Measurements from ENCODE around the gene GPC3. TPM values are rescaled to one million over a fixed set of nuclear protein-coding genes. Genes with fewer than 3 reads are reported as not detected.

GPC3 gene
- total RNA-seq, 2 experiments from 2014 or later: 0.58 to 0.63 TPM

DNA sequence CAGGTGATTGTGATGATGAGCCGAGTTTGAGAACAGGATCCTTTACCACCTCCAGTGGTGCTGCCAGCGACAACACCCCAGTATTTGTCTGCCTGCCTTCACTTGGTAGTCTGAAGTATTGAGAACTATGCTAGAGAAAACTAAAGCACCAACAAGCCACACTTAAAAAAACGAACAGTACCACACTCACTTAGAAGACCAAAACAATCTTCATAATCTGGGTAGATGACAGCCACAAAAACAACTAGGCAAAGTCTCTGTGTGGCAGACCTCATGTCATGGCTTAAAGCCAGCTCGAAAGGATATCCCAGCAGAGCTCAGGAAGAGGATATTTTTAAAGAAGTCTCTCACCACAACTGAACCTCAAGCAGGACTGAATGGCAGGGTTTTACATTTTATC, 236.0 kb downstream of the GPC3 start:
- ChIA-PET POLR2A (no interaction called here), CTCF (interaction anchor here (0.9 kb wide), 1 partner anchor 9 kb away, joined by 4 read pairs; no protein-coding TSS in a partner anchor)
- Mint-ChIP-seq H3K27ac (peak overlapping the region; percentile 29), H3K36me3 (ENCODE audit: low read depth) (no peaks in the 10 kb centered on the region), H3K9me3 (no peaks in the 10 kb centered on the region), H3K4me1 (ENCODE audit: low read depth) (peaks cover 45% of the 10 kb centered on the region), H3K27me3 (no peaks in the 10 kb centered on the region), H3K4me3 (peak overlapping the region; percentile 0)
- ATAC-seq (no peak), DNase-seq (peak; percentile 4)
- TF ChIP-seq, protein P1, sequence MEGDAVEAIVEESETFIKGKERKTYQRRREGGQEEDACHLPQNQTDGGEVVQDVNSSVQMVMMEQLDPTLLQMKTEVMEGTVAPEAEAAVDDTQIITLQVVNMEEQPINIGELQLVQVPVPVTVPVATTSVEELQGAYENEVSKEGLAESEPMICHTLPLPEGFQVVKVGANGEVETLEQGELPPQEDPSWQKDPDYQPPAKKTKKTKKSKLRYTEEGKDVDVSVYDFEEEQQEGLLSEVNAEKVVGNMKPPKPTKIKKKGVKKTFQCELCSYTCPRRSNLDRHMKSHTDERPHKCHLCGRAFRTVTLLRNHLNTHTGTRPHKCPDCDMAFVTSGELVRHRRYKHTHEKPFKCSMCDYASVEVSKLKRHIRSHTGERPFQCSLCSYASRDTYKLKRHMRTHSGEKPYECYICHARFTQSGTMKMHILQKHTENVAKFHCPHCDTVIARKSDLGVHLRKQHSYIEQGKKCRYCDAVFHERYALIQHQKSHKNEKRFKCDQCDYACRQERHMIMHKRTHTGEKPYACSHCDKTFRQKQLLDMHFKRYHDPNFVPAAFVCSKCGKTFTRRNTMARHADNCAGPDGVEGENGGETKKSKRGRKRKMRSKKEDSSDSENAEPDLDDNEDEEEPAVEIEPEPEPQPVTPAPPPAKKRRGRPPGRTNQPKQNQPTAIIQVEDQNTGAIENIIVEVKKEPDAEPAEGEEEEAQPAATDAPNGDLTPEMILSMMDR (IDR thresholded peaks at IDR 0.05): no peak
- intact Hi-C loops (cut with micrococcal nuclease): no loop called here

DNA sequence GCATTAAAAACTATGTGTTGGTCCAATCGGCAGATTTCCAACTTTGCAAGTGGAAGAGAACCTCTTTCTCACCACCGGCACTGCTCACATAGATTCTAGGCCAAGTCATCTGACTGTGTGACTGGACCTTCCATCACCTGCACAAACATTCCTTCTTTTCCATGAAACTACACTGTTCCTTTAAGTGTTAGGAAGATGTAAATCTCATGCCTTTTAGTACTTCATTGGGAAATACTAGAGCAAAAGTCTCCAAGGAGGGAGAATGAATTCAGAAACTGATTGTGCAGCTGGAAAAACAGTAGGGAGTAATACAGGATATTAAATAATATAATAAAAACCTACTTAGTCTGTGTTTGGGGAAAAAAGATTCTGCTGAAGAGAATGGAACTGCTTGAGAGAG, 238.2 kb downstream of the GPC3 start:
- CTCF ChIA-PET: no interaction called here
- POLR2A ChIA-PET: no interaction called here
- no peak overlapping the region for H3K4me3 Mint-ChIP-seq
- intact Hi-C loops (cut with micrococcal nuclease): no loop called here
- no peaks in the 10 kb centered on the region for H3K27me3 Mint-ChIP-seq
- no peak overlapping the region for H3K27ac Mint-ChIP-seq
- H3K9me3 Mint-ChIP-seq: no peaks in the 10 kb centered on the region
- TF ChIP-seq, protein P1 (IDR thresholded peaks at IDR 0.05): no peak
- DNase-seq (no peak), ATAC-seq (no peak)
- H3K4me1 Mint-ChIP-seq (ENCODE audit: low read depth): peaks cover 50% of the 10 kb centered on the region
- no peaks in the 10 kb centered on the region for H3K36me3 Mint-ChIP-seq (ENCODE audit: low read depth)

DNA sequence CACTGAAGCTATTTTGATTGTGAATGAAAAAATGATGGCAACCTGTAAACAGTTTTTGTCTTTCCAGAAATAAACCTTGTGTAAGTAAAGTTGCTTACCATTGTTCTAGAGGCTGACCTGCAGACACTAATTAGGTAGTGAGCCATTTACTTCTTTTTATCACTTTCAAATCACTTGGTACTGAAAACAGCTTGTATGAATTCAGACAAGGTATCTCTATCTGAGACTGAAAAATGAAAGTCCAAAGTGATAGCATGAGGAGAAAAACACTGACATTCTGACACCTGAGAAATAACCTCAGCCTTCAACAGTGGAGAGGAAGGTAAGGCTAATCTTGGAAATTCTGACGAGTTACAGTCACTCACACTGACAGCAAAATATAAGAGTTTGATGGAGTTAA, 238.8 kb downstream of the GPC3 start:
- Mint-ChIP-seq H3K36me3 (ENCODE audit: low read depth) (no peaks in the 10 kb centered on the region), H3K9me3 (no peaks in the 10 kb centered on the region), H3K4me3 (no peak overlapping the region), H3K4me1 (ENCODE audit: low read depth) (peaks cover 50% of the 10 kb centered on the region), H3K27me3 (no peaks in the 10 kb centered on the region), H3K27ac (no peak overlapping the region)
- TF ChIP-seq, protein P1 (IDR thresholded peaks at IDR 0.05): no peak
- no peak for DNase-seq
- ChIA-PET POLR2A (no interaction called here), CTCF (interaction anchor here (1.2 kb wide), 1 partner anchor 48 kb away, joined by 3 read pairs; no protein-coding TSS in a partner anchor)
- intact Hi-C loops (cut with micrococcal nuclease): no loop called here
- no peak for ATAC-seq

DNA sequence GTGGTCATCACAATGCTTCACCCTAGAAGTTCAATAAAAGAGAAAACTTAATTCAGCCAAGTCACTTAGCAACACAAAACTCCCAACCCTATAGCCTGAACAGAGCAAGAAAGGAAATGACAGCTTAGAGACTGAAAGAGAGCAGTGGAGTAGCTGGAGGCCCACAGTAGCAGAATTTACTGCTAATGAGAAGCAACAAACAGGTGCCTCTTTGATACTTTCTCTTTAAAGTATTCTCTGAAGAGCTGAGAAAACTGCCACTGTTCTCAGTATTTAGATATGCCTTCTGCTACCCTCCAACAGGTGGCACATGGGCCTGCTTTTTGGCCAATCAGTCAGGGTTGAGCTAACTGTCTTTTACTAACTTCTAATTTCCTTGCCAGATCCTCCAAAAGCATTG, 240.0 kb downstream of the GPC3 start:
- Mint-ChIP-seq H3K36me3 (ENCODE audit: low read depth) (no peaks in the 10 kb centered on the region), H3K4me1 (ENCODE audit: low read depth) (peaks cover 48% of the 10 kb centered on the region), H3K27ac (peak overlapping the region; percentile 34), H3K9me3 (no peaks in the 10 kb centered on the region), H3K27me3 (no peaks in the 10 kb centered on the region), H3K4me3 (no peak overlapping the region)
- DNase-seq: peak; percentile 14
- POLR2A ChIA-PET: interaction anchor here (0.7 kb wide), 1 partner anchor 1515 kb away, joined by 3 read pairs; no protein-coding TSS in a partner anchor
- CTCF ChIA-PET: interaction anchor here (0.8 to 1.2 kb wide), 5 partner anchors 12 to 47 kb away, joined by 3 to 4 read pairs (median 3); no protein-coding TSS in a partner anchor
- intact Hi-C loops (cut with micrococcal nuclease): no loop called here
- TF ChIP-seq, protein P1 (IDR thresholded peaks at IDR 0.05): no peak
- ATAC-seq: peak; percentile 74

DNA sequence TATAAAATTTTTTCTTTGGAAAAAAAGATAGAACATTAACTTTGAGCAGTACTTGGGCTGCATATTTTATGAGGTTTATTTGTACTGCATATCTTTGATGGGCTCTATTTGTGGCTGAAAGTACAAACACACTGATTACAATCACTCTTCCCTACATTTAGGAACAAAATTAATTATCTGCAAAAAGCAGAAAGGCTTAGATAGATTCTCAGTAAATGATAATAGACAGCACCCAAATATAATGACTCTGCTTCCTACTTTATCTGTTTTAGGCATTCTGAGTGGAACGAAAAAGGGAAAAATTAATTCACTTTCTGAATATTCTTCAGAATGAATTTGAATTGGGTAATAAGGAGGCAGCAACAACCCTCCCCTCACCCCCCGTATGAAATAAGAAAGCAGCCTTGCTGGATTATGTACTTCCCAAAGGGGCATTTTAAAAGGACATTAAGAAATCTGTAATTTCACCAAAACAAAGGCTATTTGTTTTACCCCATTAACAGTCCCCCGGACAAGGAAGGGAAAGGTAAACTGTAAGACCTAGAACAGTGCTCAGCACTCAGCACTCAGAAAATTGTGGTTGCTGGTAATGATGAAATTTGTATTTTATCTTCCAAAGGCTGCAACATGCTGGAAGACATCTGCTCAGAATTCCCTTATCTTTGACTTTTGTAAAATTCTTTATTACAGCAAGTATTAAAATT, 242.6 kb downstream of the GPC3 start:
- POLR2A ChIA-PET: no interaction called here
- H3K9me3 Mint-ChIP-seq: no peaks in the 10 kb centered on the region
- H3K27ac Mint-ChIP-seq: no peak overlapping the region
- no peak overlapping the region for H3K4me3 Mint-ChIP-seq
- no peaks in the 10 kb centered on the region for H3K27me3 Mint-ChIP-seq
- TF ChIP-seq, protein P1 (IDR thresholded peaks at IDR 0.05): no peak
- intact Hi-C loops (cut with micrococcal nuclease): no loop called here
- CTCF ChIA-PET: no interaction called here
- H3K4me1 Mint-ChIP-seq (ENCODE audit: low read depth): peaks cover 32% of the 10 kb centered on the region
- no peaks in the 10 kb centered on the region for H3K36me3 Mint-ChIP-seq (ENCODE audit: low read depth)
- DNase-seq (no peak), ATAC-seq (no peak)

Data from activated CD8-positive, alpha-beta T cell treated with anti-CD3 and anti-CD28 coated beads for 36 hours (primary cell).